ENCODE data around the gene CC2D2A. TPM values are rescaled to one million over a fixed set of nuclear protein-coding genes. Genes with fewer than 3 reads are reported as not detected.
"Not testable (repeated sequence)": the region's sequence is repeated elsewhere in the genome, so short reads cannot be mapped to it uniquely, and the experiment has no call there.

CC2D2A gene
- polyA plus RNA-seq, 3 donors, result 54.3 to 58.9 (median 54.9) TPM

DNA sequence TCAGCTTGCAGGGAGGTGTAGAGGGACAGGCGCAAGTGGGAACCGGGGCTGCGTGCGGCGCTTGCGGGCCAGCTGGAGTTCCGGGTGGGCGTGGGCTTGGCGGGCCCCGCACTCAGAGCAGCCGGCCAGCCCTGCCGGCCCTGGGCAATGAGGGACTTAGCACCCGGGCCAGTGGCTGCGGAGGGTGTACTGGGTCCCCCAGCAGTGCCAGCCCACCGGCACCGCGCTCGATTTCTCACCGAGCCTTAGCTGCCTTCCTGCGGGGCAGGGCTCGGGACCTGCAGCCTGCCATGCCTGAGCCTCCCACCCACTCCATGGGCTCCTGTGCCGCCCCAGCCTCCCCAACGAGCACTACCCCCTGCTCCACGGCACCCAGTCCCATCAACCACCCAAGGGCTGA, 145.2 kb downstream of the CC2D2A start:
- DNase-seq (ENCODE audit: low read depth in 3 of 3, low spot score in 2 of 3), result not testable (repeated sequence)

DNA sequence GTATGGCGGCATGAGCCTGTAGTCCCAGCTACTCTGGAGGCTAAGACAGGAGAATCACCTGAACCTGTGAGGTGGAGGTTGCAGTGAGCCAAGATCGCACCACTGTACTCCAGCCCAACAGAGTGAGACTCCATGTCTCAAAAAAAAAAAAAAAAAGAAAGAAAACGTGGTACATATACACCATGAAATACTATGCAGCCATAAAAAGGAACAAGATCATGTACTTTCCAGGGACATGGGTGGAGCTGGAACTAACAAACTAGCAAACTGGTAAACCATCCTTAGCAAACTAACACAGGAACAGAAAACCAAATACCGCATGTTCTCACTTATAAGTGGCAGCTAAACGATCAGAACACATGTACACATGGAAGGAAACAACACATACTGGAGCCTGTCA, 147.7 kb downstream of the CC2D2A start:
- DNase-seq (ENCODE audit: low read depth in 3 of 3, low spot score in 2 of 3), result not testable (repeated sequence)

DNA sequence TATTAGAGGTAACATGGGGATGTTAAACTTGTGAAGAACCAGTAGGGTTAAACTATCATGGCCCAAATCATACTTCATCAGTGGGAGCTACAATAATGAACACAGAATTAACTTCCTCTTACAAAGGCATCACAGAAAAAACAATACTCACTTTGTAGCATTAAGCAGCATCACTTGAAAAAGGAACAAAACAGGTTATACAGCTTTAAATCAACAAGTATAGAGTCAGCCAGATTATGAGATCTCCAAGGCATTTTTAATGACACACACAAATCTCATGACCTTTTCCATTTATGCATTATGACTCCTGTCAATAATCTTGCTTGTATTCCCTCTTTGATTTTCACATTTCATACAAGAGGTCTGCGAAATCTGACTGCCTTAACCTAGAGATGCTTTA, 167.1 kb downstream of the CC2D2A start:
- no peak for DNase-seq (ENCODE audit: low read depth in 3 of 3, low spot score in 2 of 3)

DNA sequence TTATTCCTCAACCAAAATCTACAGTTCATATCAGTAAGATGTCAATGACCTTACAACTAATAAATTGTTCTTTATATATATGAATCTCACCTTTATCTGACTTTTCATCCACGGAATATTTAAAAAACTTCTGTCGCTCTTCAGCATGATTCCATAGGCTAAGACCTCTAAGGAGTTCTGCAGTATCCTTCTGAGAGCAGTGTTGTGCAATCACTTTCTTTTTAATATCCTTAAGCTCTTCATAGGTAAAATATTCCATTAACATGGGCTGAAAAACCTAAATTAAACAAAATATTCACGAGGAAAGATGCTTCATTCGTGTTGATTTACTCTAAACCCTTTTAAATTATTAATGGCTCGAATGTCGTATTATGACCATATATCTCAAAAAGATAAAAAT, 168.7 kb downstream of the CC2D2A start:
- no peak for DNase-seq (ENCODE audit: low read depth in 3 of 3, low spot score in 2 of 3)

DNA sequence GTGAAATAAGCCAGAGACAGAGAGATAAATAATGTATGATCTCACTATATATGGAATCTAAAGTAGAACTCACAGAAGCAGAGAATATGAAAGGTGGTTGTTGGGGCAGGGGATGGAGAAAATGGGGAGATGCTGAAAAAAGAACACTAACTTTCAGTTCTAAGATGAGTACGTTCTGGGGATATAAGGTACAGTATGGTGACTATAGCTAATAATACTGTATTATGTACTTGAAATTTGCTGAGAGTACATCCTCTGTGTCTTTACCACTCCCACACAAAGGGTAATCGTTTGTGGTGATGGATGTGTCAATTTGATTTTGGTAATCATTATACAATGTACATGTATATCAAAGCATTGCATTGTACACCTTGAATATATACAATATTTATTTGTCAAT, 178.9 kb downstream of the CC2D2A start:
- DNase-seq (ENCODE audit: low read depth in 3 of 3, low spot score in 2 of 3), result no peak

DNA sequence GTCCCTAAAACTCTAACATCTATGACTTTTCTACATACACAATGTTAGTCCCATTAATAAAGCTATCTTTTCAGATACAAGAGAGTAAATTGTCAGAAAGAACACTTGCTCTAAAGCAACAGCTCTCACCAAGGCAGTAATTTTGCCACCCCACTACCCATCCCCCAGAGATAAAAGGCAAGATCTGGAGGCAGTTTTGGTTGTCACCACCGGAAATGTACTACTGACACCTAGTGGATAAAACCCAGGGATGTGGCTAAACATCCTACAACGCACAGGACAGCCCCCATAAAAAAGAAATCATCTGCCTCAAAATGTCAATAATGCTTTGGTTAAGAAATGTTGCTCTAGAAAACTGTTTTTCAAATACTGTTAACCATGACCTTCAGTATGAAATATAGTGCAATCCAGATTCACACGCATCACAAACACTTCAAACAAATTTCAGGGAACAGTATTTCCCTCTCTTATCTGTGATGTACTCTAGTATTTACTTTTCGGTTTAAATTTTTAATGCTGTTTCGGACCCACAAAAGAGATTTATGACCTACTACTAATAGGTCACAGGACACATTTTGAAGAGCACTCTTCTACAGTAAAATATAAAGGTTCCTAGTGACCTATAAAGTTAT, 180.3 kb downstream of the CC2D2A start:
- DNase-seq (ENCODE audit: low read depth in 3 of 3, low spot score in 2 of 3), result peak in 1 of 3 donors; percentile 19

Other genes starting within 250 kb of the CC2D2A start
- 10 to 100 TPM; 22.7 to 28.1 (median 22.8) TPM for gene C1QTNF7, start 41.8 kb upstream of the CC2D2A start, polyA plus RNA-seq (ENCODE audit: insufficient read length in 3 of 3)
- 100 to 1,000 TPM; 136 to 147 (median 140) TPM for gene FBXL5, start 185.5 kb downstream of the CC2D2A start, polyA plus RNA-seq (ENCODE audit: insufficient read length in 3 of 3)
- gene FAM200B, start 211.9 kb downstream of the CC2D2A start, polyA plus RNA-seq (ENCODE audit: insufficient read length in 3 of 3), result 10 to 100 TPM; 67.4 to 76.7 (median 71.6) TPM
- 10 to 100 TPM; 14.4 to 17.0 (median 15.1) TPM for gene BST1, start 233.2 kb downstream of the CC2D2A start, polyA plus RNA-seq (ENCODE audit: insufficient read length in 3 of 3)